HG03139 (cell line): ENCODE results near the gene RAB31.
"Not testable (repeated sequence)": the region's sequence is repeated elsewhere in the genome, so short reads cannot be mapped to it uniquely, and the experiment has no call there.

Source experiments
- ATAC-seq: cut with Tn5 transposase; IDR thresholded peaks from one replicate; pipeline ENCODE4 v1.9.1; 2021; ENCODE audit not compliant: unreplicated experiment

RAB31 gene, protein sequence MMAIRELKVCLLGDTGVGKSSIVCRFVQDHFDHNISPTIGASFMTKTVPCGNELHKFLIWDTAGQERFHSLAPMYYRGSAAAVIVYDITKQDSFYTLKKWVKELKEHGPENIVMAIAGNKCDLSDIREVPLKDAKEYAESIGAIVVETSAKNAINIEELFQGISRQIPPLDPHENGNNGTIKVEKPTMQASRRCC

DNA sequence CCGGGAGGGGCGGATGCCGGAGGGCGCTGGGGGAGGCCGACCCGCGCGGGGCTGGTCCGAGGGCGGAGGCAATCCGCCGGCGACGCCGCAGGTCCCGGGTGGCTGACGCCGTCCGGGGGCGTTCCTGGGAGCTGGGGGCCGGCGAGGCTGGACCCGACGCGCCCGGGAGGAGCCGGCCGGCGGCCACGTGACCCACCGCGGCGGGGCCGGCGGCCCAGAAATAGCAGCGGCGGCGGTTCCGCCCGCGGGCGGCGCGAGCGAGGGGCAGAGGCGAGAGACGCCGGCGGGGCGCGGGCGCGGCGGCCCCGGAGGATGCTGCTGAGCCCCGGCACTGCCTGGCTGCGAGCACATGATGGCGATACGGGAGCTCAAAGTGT, at the start of gene RAB31:
TSS of gene RAB31 (plus strand) at position 245 of the 377 bp plus-strand sequence. CDS start at position 350, 105 bp downstream.
- ATAC-seq: no peak

DNA sequence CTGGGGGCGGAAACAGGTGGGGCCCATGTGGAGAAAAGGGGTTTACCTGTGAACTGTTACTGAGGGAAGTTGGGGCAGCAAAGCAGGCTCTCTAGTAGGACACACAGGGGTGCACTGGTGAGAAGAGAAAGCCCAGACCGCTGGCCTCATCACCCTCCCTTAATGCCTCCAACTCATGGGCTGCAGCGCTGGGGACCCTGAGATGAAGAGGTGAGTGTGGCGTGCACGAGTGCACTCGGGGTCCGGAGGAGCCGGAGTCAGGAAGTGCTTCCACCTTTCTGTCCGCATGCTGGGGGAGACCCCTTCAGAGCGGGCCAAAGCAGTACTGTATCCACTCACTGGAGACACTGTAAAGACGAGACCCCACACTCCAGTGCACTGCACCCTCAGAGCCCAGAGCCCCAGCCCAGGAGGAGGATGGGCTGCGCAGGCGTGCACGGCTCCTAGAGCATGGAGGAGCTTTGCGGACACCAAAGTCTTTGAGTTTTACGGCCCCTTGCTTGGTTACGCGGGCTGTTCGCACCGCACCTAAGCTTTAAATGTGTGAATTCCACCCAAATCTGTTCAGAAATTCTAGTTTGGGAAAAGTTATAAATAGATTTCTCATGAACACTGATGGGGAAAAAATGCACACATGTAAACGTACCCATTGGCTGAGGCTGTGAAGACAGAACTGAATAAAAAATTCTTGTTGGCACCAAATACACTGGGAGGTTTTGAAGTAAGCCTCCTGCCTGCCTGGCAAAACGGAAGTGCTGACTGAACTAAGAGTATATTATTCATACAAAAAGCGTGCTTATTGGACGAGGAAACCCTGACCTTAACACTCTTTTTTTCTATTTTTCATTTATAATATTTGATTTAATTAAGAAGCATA, 48.4 kb upstream of the RAB31 start:
- no peak for ATAC-seq

DNA sequence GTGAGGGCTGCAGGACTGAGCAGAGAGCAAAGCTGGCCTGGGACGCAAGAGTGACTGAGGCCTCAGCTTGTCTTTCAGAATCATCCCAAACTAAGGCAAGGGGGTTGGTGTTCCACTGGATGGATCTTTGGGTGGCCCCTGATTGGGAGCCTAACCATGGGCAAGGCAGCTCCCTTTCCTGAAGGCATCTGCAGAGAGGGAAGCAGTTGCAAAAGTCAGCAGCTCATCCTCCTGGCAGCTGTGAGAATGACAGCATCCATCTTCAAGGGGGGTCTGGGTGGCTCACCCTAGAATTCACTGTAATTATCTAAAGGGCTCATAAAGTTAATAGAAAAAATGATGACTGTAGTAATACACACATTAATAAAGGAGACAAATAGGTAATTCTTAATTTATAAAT, 46.5 kb upstream of the RAB31 start:
- no peak for ATAC-seq

DNA sequence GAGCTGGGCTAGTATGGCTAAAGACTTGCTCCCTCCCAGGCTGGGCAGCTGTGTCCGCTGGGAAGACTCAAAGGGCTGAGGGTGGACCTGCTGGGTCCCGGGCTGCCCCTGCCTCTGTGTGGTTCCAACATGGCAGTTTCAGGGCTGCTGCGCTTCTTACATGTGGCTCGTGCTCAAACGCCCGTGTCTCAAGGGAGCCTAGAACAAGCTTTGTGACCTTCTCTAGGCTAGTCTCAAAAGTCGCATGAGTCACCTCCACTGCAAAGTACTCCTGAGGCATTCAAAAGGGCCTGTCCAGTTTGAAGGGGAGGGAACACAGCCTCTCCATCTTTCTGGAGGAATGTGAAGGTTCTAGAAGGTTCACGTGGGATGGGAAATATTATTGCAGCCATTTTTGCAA, 44.7 kb upstream of the RAB31 start:
- no peak for ATAC-seq

DNA sequence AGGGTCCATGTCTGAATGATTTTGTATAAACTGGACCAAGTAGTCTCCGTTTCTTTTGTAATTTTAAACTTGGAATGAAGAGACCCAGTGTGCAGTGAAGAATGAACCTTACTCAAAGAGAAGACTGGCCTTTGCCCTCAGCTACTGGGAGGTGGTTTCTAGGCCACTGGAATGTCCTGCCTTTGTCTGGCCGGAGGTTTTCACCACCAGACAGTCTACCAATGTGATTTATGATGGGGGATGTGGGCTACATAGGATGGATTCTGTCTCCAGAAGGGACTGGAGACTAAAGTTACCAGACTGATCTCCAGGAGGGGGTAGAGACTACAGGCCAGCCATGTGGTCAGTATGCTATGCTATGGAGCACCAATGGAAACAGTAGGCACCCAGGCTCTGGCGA, 42.8 kb upstream of the RAB31 start:
- ATAC-seq: no peak

DNA sequence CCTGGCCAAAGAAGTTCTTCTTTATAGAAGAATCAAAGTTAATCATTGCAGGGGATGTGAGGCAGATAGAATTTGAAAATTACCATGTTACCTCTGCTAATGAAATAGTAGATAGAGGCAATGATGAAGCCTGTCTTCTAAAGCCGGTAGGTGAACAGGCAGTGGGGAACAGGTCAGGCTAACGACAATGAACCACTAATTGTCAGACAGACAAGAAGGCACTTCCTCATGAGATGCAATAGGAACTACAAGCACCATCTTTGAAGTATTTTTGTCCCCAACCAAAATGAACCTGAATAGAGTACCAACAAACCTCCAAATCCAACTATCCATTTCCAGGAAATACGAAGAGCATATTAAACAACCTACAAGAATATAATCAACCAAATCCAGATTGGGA, 41.6 kb upstream of the RAB31 start:
- no peak for ATAC-seq

DNA sequence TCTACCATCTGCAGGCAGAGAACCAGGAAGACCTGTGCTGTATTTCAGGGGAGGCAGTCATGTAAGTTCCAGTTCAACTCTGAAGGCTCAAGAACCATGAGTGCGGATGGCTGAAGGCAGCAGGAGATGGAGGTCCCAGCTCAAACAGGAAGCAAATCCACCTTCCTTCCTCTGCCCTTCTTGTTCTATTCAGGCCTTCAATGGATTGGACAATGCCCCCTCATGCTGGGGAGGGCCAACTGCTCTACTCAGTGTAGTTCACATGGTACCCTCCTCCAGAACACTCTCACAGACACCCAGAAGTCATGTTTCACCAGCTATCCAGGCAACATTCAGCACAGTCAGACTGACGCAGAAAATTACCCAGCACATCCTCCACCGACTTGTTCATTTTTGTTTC, 39.1 kb upstream of the RAB31 start:
- ATAC-seq: no peak

DNA sequence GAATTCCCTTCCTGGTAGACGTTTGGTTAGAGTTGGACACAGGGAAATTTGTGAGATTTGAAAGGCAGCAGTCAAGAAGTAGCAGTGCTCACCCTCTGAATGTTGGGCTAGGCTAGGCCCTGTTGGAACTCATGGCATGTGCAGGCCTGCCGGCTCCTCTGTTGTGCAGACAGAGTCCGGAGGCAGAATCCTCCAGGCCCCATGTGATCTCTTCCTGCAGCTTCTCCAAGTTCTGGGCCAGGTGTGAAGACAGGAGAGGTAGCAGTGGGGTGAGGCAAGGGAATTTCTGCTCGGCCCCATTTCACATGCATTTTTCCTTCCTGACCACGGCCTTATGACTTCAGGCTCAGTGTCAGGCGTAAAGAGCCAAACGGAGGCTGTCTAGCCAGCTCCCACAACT, 36.9 kb upstream of the RAB31 start:
- ATAC-seq: no peak

DNA sequence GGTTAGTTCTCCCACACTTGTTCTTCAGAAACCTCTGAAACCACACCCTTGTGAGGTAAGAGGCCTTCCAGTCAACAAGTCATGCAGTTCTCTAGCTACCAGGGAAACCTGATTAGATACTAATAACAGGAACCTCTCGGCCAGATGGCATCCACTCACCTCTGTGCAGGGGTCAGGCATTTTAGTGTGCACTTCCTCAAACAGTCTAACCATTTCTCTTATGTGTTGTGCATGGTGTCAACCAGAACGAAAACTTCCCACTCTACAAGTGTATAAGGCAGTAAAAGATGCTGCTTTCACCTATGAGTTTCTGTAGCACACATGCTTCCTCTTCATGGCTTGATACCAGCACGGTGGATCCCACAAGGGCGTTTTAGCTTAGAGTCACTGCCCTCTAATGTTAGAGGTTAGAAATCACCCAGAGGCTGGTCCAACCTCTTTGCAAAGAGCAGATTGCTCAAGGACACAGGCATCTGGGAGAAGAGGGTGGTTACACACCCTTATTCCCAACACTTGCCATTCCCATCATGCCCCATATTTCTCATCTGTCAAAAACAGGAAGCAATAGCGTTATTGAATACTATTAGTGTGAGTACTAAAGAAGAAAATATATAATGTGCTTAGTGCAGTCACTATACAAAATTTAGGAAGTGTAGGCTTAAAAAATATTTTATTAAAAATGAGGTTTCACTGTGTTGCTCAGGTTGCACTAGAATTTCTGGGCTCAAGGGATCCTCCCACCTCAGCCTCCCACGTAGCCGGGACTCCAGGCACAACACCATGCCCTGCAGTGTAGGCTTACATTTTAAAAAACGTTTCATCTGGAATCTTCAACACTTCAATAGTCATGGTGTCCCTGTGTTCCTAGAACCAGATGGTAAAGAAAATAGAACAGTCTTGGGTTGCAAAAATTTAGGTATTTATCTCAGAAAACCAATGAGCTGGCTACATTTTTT, 34.5 kb upstream of the RAB31 start:
- peak; percentile 95 for ATAC-seq

DNA sequence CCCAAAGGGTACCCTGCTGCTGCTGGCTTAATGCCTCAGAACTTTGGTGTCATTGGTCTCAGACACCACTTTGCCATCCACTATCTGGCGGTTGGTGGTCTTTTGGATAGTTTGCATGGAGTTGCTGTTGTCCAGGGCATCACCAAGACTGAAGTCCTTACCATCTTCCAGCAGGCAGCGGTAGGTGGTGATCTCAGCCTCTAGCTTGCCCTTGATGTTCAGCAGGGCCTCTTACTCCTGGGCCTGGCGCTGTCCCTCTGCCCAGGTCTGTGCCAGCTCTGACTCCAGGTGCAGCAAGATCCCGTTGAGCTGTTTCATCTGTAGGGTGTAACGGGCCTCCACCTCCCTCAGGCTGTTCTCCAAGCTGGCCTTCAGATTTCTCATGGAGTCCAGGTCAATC, 29.9 kb upstream of the RAB31 start:
- not testable (repeated sequence) for ATAC-seq

DNA sequence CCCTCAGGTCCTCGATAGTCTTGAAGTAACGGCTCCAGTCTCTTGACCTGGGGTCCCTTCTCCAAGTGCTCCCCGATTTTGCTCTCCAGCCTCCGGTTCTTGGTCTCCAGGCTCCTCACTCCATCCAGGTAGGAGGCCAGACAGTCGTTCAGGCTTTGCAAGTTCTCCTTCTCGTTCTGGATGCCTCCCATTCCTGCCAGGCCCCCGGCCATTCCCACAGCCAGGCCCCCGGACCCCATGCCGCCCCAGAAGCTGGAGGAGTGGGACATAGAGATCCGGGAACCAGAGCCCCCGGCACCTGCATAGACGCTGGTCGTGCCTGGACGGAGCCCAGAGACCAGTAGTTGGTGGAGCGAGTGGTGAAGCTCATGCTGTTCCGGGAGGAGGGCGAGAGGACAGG, 29.0 kb upstream of the RAB31 start:
- no peak for ATAC-seq

DNA sequence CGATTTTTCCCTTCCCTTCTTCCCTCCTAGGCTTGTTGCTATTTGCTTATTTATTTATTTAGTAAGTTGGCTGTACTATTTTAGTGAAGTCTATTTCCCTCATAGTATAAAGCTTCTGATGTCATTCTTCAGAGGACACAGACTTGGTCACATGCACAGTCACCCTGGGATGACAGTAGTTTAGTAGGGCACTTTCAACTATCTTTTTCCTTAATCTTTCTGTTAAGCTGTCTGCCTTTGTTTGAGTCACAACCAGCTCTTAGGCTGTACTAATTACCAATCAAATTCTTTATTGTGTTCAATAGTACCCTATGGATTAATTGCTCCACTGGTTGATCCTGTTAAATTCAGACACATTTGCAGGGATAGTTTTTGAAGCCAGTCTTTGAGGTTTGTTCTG, 26.9 kb upstream of the RAB31 start:
- no peak for ATAC-seq

DNA sequence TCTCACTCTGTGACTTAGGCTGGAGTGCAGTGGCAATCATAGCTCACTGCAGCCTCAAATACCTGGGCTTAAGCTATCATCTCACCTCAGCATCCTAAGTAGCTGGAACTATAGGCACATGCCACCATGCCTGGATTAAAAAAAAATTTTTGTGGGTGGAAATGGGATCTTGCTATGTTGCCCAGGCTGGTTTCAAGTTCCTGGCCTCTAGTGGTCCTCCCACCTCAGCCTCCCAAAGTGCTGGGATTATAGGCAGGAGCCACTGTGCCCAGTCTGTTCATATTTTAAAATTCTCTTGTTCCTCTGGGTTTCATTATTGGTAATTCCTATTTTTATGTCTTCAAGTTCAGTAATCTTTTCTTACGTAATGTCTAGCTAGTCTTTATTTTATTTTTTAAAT, 25.5 kb upstream of the RAB31 start:
- ATAC-seq: no peak

DNA sequence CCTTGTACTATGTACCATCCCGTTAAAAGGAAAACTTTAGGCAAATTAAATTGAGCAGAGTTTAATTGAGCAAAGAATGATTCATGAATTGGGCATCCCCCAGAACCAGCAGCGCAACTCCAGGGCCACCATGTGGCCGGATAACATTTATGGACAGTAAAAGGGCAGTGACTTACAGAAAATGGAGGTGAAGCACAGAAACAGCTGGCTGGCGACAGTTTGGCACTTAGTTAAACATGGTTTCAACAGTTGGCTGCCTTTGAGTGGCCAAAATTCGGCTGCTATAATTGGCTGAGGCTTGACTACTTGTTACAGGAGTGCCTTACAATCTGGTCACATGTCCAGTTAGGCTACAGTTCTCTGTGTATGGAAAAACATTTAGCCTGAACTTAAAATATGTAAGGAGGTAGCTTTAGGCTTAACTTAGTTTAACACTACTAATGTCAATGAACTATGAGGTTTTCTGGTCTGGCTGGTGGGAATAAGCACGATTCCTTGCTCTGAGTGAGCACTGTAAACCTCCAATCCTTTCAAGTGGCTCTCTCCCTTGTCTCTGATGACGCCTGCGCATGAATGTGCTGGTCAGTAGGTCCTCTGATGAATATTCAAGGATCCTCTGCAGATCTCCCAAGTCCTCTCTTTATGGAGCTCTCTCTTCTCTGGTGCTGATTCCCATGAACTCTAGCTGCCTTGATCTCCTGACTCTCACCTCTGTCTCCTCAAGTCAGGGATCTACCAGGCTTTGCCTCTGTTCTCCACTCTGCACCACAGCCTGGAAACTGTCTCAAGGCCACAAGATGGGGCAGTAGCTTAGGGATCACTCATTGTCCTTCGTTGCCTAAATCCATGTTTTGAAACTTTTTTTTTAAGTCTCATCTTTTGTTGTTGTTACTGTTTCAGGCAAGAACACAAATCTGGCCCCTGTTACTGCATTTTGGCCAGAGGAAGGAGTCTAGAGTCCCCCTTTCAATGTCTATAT, 24.4 kb upstream of the RAB31 start:
- no peak for ATAC-seq

DNA sequence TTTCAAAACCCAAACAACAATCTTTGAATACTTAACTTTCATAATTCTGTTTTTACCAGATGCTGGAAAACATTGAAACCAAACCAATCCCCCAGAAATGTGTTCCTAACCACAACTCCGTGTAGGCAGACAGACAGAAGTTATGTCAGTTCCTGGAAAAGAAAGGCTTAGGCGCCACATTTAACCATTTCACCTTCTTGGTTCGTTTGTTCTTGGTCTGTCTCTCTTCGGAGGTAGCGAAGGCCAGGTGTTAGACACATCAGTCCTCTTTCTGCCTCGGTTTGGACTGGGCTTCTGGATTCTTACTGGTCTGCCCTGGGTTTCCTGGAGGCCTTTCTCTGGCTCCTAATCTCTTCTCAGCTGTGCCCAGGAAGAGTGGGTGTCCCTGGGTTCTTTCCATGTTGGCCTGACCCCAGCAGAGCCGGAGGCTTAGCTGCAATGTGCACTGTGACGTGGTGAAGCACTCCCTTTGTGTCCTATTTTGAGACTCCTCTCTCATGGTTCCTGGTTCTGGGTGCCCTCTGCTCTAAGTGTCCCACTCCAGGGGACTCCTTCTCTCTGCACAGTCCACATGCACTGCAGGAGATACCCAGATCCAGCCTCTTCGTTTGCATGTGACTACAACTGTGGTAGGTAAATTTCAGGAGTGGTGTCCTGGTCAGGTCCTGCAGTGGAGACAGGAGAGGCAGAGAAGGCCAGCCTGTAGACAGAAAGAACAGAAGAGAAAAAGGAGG, 23.1 kb upstream of the RAB31 start:
- no peak for ATAC-seq

DNA sequence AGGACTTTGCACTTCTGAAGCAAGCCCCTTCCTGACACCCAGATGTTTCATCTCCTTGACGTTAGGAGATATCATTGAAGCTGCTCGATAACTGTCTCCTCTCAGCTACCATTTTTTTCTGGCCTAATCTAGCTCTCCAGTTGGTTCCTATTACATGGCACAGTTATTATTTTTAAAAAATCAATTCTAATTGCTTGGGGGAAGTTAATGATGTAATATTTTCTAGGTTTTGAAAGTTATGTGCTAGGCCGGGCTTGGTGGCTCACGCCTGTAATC, 22.5 kb upstream of the RAB31 start:
- ATAC-seq: no peak

DNA sequence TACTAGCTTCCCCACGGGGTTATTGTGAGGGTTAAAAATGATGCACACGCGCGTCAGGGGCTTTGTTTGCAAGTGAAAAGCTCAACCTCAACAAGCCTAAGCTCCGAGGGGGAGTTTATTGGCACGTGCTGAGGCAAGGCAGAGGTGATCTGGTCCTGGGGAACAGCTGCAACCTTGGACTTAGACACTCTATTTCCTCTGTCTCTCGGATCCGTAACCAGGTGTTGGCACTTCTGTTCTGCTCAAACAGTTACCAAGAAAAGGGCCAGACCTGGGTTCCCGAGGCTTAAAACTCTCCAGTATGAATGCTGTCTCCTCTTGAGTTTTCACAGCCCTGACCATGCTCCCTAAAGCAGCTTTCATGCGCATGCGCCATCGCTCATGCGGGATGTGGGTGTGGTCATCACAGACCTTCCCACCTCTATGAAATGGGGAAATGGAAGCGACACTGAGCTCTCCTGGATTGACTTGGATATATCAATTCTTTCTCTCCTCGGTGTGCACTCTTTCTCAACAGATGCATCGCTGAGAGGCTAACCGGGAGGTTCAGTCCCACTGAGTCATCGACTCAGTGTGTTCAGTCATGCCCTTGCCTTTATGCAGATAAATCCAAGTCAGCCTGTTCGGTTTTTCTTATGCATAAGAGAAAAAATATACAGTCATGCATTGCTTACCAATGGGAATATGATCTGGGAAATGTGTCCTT, 19.9 kb upstream of the RAB31 start:
- ATAC-seq: no peak

DNA sequence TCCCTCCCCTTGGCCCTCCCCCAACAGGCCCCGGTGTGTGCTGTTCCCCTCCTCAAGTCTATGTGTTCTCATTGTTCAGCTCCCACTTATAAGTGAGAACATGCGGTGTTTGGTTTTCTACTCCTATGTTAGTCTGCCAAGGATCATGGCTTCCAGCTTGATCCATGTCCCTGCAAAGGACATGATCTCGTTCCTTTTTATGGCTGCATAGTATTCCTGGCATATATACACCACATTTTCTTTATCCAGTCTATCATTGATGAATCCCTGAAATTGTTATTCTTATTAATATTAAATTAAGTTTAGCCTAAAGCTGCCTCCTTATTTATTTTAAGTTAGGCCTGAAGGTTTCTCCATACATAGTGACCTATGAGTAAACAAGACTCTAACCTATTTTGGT, 18.8 kb upstream of the RAB31 start:
- no peak for ATAC-seq

DNA sequence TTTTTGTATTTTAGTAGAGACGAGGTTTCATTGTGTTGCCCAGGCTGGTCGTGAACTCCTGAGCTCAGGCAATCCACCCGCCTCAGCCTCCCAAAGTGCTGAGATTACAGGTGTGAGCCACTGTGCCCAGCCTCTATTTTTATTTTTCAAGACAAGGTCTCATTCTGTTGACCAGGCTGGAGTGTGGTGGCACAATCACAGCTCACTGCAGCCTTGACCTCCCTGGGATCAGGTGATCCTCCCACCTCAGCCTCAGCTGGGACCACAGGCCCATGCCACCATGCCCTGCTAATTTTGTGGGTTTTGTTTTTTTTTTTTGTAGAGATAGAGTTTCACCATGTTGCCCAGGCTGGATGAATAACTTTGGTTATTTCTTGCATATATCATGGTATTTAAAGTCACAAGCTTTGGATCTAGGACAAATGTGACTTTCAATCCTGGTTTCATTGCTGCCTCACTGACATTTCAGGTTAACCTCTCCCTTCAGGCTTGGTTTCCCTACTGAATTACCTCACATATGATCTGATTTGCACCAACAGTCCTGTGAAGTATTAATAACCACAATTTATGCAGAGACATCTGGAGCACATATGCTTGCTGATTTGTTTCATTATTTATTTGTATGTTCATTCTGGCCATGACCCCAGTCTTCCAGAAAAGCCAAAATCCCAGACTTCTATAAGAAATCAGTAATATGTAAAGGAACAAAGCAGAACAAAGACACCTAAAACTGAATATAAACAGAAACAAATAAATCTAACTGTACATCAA, 17.5 kb upstream of the RAB31 start:
- ATAC-seq: no peak
